Measurements from ENCODE around the gene CPM. TPM values are rescaled to one million over a fixed set of nuclear protein-coding genes. Genes with fewer than 3 reads are reported as not detected.

Gene CPM
- total and polyA plus RNA-seq, 2 of the 4 experiments (the other 2 are of a cell fraction): 2.0 to 8.8 TPM

DNA sequence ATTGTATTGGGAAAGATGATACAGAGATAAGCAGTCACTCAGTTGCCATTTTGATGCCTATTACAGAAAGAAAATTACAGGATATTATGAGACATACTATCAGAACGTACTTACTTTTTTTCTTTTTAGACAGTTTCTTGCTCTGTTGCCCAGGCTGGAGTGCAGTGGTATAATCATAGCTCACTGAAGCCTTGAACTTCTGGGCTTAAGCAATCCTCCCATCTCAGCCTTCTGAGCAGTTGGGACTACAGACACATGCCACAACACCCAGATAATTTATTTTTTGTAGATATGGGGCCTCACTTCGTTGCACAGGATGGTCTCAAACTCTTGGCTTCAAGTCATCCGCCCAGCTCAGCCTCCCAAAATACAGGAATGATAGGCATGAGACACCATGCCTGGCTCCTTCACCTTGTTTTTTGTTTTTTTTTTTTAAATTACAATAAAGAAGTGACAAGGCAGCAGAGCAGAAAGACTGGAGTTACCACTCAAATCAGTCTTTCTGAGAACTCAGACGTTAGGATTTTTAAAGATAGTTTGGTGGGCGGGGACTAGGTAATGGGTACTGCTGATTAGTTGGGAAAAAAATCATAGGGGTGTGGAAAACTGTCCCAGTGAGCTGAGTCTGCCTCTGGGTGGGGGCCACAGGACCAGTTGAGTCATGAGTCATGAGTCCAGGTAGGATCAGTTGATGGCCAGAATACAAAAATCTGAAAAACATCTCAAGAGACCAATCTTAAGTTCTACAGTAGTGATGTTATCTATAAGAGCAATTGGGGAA, 11.5 kb upstream of the CPM start:
- no peak for TF ChIP-seq RAD21 (IDR thresholded peaks at IDR 0.05; ENCODE audit: low read length)
- TF ChIP-seq NFE2L2 (IDR thresholded peaks at IDR 0.05; ENCODE audit: low read depth, low read length): no peak
- TF ChIP-seq MXI1 (IDR thresholded peaks at IDR 0.05; ENCODE audit: borderline replicate concordance, low read depth, low read length): no peak
- TF ChIP-seq BHLHE40 (IDR thresholded peaks at IDR 0.05; ENCODE audit: low read depth, low read length): no peak
- TF ChIP-seq POLR2A (IDR thresholded peaks at IDR 0.05; ENCODE audit: low read depth, low read length): no peak
- no peak for TF ChIP-seq RCOR1 (IDR thresholded peaks at IDR 0.05; ENCODE audit: insufficient replicate concordance, low read length)
- no peak for TF ChIP-seq FOS (IDR thresholded peaks at IDR 0.05; ENCODE audit: low read depth, low read length)
- TF ChIP-seq CHD1 (IDR thresholded peaks at IDR 0.05; ENCODE audit: low read depth, low read length): no peak
- TF ChIP-seq USF2 (IDR thresholded peaks at IDR 0.05; ENCODE audit: low read depth, low read length): no peak
- no peak for TF ChIP-seq SMC3 (IDR thresholded peaks at IDR 0.05; ENCODE audit: low read depth, low read length)
- no peak for TF ChIP-seq CEBPB (IDR thresholded peaks at IDR 0.05; ENCODE audit: low read depth, low read length)
- TF ChIP-seq, protein P1, sequence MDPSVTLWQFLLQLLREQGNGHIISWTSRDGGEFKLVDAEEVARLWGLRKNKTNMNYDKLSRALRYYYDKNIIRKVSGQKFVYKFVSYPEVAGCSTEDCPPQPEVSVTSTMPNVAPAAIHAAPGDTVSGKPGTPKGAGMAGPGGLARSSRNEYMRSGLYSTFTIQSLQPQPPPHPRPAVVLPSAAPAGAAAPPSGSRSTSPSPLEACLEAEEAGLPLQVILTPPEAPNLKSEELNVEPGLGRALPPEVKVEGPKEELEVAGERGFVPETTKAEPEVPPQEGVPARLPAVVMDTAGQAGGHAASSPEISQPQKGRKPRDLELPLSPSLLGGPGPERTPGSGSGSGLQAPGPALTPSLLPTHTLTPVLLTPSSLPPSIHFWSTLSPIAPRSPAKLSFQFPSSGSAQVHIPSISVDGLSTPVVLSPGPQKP (IDR thresholded peaks at IDR 0.05; ENCODE audit: borderline replicate concordance, low read depth, low read length): no peak
- TF ChIP-seq MAFK (IDR thresholded peaks at IDR 0.05; ENCODE audit: low read depth, low read length): no peak
- Histone ChIP-seq H2BK5ac (ENCODE audit: low read depth, low read length, poor library complexity, severe bottlenecking) (no peak overlapping the region), H2AFZ (replicated peaks; ENCODE audit: low read length, poor library complexity) (no peak overlapping the region), H3K36me3 (ENCODE audit: control insufficient read depth, insufficient read depth, low read length) (no peaks in the 10 kb centered on the region), H3K9me3 (ENCODE audit: control insufficient read depth, insufficient read depth, low read length) (no peaks in the 10 kb centered on the region), H2BK120ac (ENCODE audit: low read depth, low read length) (no peak overlapping the region), H3K9me1 (ENCODE audit: insufficient read depth, low read length) (no peaks in the 10 kb centered on the region), H3K27me3 (ENCODE audit: control insufficient read depth, insufficient read depth, low read length) (no peaks in the 10 kb centered on the region; the same call in 1 of the 2 replicates), H3K4me3 (ENCODE audit: insufficient read depth, low read depth, low read length) (no peak overlapping the region), H3K18ac (ENCODE audit: low read depth, low read length) (no peak overlapping the region), H4K91ac (ENCODE audit: insufficient read depth, low read depth, low read length) (no peak overlapping the region), H4K5ac (ENCODE audit: low read depth, low read length) (no peak overlapping the region), H2BK20ac (ENCODE audit: low read depth, low read length) (no peak overlapping the region), H3K4me1 (ENCODE audit: control insufficient read depth, insufficient read depth, low read length) (no peaks in the 10 kb centered on the region), H3K9ac (ENCODE audit: low read depth, low read length) (no peak overlapping the region), H3K4me2 (ENCODE audit: low read depth, low read length) (no peak overlapping the region), H3K14ac (replicated peaks; ENCODE audit: low read depth, low read length) (no peak overlapping the region), H2BK15ac (ENCODE audit: low read depth, low read length) (no peak overlapping the region), H4K8ac (ENCODE audit: low read depth in 2 of 2, low read length in 2 of 2) (no peak overlapping the region), H2AK9ac (replicated peaks; ENCODE audit: low read depth, low read length, poor library complexity) (no peak overlapping the region), H3K23ac (ENCODE audit: low read depth, low read length) (no peak overlapping the region), H4K20me1 (ENCODE audit: insufficient read depth, low read length) (no peaks in the 10 kb centered on the region), H2AK5ac (ENCODE audit: low read depth, low read length) (no peak overlapping the region), H3K27ac (ENCODE audit: insufficient read depth, low read length) (no peak overlapping the region), H3K4ac (ENCODE audit: low read depth, low read length) (no peak overlapping the region), H3K79me1 (ENCODE audit: low read depth in 1 of 2, low read length in 2 of 2) (no peaks in the 10 kb centered on the region), H3K56ac (ENCODE audit: extremely low read depth, insufficient read depth, low read length) (no peak overlapping the region)
- 100% methylated on average over 1 of the region's 5 CpGs for WGBS, 2 experiments (ENCODE audit: extremely low coverage in 2 of 2, insufficient read length in 1 of 2)
- ChIA-PET CTCF (no interaction called here), POLR2A (ENCODE audit: unreplicated experiment) (no interaction called here)
- in situ Hi-C loops (cut with MboI; ENCODE audit: low sequenced_read_pairs): no loop called here
- ATAC-seq (ENCODE audit: low read depth) (no peak), DNase-seq (no peak)
- dilution Hi-C loops (cut with HindIII; ENCODE audit: low sequenced_read_pairs, unreplicated experiment): no loop called here
- intact Hi-C loops (cut with micrococcal nuclease): no loop called here
- no TSS peak for BruUV-seq (replicated peaks)
